Measurements from ENCODE around the gene NLRC4.
"Not testable (repeated sequence)": the region's sequence is repeated elsewhere in the genome, so short reads cannot be mapped to it uniquely, and the experiment has no call there.

The NLRC4 gene

GRCh38 chr2:32248299-32248698 lies 16.4 kb downstream of the NLRC4 start:
- no peak for DNase-seq (ENCODE audit: low spot score)

GRCh38 chr2:32246911-32247310 lies 17.8 kb downstream of the NLRC4 start:
- peak; percentile 4 for DNase-seq (ENCODE audit: low spot score)

- no peak for DNase-seq (ENCODE audit: low spot score)
Observed at GRCh38 chr2:32242331-32242730, 22.4 kb downstream of the NLRC4 start.

- DNase-seq (ENCODE audit: low spot score), result no peak
Observed at GRCh38 chr2:32237996-32238395, 26.7 kb downstream of the NLRC4 start.

DNA sequence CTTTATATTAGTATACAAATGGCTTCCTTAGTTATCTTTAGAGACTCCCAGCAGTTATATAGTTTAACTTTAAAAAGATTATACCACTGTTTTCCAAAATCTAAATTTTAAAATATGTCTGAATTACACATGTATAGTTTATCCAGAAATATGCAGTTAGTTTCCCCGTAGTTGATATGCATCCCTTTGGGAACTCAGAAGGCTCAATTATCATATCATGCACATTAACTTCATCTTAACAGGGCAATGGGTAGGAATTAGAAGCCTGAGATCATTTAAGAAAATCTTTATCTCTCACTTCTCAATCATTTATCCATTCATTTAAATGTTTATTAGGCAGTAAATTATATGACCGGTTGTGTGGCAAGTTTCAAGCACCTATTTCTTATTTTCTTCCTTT lies 27.2 kb downstream of the NLRC4 start:
- no peak for DNase-seq (ENCODE audit: low spot score)

DNA sequence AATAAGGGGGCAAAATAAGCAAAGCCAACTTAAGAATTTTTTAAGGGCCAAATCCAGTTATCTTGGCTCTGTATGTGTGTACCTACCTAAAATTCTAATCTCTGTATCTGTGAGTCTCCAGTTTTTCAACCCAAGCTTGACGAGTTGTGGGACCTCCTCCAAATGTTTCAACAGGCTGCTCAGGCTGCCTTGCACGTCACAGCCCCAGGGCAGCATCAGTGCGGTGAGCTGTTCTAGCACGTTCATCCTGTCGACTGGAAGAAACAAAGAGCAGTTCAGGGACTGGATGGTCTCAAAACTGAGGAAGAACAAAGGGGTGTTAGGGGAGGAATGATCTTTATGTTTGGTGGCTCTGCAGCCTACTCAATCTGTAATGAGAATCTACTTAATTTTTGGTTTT lies 29.4 kb downstream of the NLRC4 start:
- DNase-seq (ENCODE audit: low spot score), result no peak

GRCh38 chr2:32231959-32232358 lies 32.7 kb downstream of the NLRC4 start:
- peak; percentile 14 for DNase-seq (ENCODE audit: low spot score)

DNA sequence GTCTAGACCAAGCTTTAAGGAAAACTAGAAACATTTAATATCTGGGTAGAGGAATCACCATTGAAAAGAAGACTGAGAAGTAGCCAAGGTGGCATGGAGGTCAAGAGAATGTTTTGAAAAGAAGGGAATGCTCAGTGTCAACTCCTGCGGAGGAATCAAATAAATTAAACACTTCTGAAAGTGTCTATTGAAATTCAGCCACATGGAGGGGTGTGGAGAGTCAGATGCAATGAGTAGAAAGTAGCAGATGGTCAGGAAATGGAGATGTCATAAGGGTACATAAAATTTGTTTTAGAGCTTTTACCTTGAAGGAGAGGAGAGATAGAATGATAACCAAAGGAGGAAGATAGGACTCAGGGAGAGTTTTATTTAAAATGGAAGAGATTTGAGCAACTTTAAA lies 35.1 kb downstream of the NLRC4 start:
- no peak for DNase-seq (ENCODE audit: low spot score)

- DNase-seq (ENCODE audit: low spot score), result no peak
Observed at GRCh38 chr2:32228181-32228580, 36.5 kb downstream of the NLRC4 start.

DNA sequence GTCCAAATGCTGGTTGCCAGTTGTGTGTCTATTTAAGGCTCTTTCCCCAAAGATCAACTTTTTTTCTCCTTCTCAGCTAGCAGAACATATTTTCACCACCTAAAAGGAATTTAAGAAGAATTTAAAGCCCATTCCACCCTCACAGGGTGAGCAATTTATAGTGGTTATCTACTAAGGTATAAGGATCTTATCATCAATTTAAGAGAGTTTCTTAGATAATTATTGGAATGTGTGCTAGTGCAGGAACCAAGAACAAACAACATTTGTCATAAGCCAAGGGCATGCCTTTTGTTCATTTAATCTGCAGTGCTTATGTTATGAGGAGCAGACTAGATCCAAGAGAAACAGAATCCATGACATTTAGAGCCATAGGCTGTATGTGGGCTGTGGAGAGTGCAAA lies 37.2 kb downstream of the NLRC4 start:
- no peak for DNase-seq (ENCODE audit: low spot score)

DNA sequence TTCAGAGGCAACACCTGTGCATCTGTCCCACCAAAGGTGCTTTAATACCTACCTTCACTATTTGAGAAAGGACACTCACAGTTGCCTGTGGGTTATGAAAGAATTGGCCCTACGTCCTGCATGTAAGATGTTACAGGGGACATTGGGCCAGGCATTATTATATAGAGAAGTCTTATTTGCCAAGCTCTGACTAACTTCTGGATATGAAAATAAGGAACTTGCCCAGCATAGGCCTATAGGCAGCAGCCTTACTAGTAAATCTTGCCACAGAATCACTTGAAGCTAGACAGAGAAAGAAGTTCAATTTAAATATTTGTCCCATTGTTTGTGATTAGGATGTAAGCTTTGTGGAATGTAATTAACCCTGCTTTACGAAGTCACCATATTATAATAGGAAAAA lies 41.7 kb downstream of the NLRC4 start:
- DNase-seq (ENCODE audit: low spot score), result no peak

DNA sequence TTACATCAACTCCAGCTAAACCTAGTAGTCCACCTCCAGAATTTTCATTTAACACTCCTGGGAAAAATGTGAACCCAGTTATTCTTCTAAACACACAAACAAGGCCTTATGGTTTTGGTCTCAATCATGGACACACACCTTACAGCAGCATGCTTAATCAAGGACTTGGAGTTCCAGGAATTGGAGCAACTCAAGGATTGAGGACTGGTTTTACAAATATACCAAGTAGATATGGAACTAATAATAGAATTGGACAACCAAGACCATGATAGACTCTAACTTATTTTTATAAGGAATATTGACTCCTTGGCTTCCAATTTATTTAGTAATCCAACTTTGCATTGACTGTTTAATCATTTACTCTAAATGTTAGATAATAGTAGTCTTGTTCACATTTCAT lies 44.2 kb downstream of the NLRC4 start:
- no peak for DNase-seq (ENCODE audit: low spot score)

GRCh38 chr2:32212295-32212694 lies 52.4 kb downstream of the NLRC4 start:
- DNase-seq (ENCODE audit: low spot score), result no peak

DNA sequence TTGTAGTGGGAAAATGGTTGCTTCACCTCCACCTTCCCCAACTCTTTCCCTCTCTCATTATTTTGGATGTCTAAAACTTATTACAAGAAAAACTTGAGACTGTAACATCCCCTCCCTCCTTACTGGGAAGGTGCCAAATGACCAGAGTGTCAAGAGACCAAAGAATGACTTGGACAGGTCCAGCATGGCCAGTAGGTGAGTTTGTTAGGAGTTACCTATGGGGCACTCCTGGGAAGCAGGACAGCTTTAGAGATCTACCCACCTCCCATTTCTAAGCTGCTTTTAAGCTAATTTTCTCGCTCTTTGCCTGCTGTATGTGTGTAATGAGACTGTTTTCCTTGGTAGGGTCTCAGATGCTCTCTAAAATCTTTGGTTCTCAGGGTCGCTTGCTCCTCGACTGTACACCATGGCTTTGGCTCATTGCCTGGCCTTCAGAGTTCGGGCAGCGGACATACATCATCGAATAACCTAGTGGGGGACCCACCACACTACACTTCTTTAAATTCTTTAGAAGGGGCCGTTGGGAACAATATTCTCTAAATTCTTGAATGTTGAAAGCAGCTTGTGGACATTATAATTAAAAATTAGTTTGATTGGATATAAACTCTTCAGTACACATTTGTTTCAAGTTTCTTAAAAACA lies 53.8 kb downstream of the NLRC4 start:
- no peak for DNase-seq (ENCODE audit: low spot score)

- not testable (repeated sequence) for DNase-seq (ENCODE audit: low spot score)
Observed at GRCh38 chr2:32203428-32203827, 61.3 kb downstream of the NLRC4 start.

DNA sequence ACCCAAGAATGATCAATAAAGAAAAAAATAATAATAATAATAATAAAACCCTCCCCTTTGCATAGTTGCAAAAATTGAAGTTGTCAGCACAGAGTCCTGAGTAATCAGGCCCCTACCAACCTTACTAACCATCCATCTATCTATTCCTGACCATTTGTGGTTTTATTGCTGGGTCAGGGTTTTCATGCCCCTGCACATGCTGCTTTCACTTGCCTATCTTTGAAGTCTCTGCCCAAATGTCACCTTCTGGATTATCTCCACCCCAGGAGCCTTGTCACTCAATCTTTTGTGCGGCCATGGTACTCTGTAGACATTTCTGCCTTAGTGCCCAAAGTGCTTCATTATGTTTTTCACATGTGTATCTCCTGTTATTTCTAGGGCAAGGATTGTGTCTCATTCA lies 63.9 kb downstream of the NLRC4 start:
- no peak for DNase-seq (ENCODE audit: low spot score)

- no peak for DNase-seq (ENCODE audit: low spot score)
Observed at GRCh38 chr2:32192418-32192817, 72.3 kb downstream of the NLRC4 start.

DNA sequence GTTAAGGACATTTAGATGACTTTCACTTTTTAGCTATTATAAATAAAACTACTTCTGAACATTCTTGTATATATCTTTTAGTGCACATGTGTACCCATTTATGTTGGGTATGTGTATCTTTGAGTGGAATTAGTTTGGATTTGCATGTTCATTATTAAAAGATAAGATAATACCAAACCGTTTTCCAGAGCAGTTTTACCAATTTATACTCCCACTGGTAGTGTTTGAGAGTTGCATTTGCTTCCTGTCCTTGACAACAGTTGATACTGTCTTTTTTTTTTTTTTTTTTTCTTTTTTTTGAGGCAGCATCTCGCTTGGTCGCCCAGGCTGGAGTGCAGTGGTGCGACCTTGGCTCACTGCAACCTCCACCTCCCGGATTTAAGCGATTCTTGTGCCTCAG lies 75.7 kb downstream of the NLRC4 start:
- DNase-seq (ENCODE audit: low spot score), result no peak

- DNase-seq (ENCODE audit: low spot score), result no peak
Observed at GRCh38 chr2:32182667-32183066, 82.0 kb downstream of the NLRC4 start.
